NCI-H2107 treated with DMSO at 0.1 percent for 48 hours (cell line): ENCODE data around the gene CGB1.
A peak's percentile ranks its signal among the peaks of the same experiment; 100 is the strongest.
"Not testable (repeated sequence)": the region's sequence is repeated elsewhere in the genome, so short reads cannot be mapped to it uniquely, and the experiment has no call there.

ENCODE experiments used
- DNase-seq: peaks from one replicate; lab custom pipeline; 2025; ENCODE audit not compliant: unreplicated experiment; lab: John Stamatoyannopoulos, UW

Gene CGB1

DNA sequence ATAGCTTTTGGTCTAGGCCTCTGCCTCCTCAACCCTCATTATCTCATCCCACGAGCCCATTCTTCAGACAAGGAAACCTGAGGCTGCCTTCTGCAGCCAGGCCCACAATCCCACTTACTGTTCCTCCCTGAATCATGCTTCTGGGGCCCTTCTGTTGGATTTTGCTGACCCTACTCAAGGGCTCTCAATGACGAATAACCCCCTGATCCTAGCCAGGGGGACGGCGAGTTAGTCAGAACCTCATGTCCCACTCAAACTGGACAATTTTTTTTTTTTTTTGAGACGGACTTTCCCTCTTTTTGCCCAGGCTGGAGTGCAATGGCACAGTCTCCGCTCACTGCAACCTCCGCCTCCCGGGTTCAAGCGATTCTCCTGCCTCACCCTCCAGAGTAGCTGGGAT, 14.6 kb downstream of the CGB1 start:
- no peak for DNase-seq

- no peak for DNase-seq
Observed at GRCh38 chr19:49020931-49021895, 15.5 kb downstream of the CGB1 start.

DNA sequence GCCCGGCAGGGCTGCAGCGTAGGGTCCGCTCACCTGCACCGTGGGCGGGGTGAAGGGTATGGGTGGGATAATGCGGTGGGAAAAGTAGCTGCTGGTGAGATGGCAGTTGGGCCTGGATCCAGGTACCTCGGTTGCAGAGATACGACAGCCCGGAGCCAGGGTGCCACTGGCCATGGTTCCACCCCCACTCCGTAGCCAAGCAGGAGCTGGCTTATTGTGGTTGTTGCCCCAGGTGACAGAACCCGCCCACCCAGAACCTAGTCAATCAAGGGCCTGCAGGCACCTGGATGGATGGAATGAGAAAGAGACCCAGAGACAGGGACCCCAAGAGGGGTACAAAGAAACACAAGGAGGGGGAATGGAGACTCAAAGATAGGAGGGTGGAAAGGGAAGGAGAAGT, 16.4 kb downstream of the CGB1 start:
- no peak for DNase-seq

- peak; percentile 20 for DNase-seq
Observed at GRCh38 chr19:49019242-49019932, 17.3 kb downstream of the CGB1 start.

DNA sequence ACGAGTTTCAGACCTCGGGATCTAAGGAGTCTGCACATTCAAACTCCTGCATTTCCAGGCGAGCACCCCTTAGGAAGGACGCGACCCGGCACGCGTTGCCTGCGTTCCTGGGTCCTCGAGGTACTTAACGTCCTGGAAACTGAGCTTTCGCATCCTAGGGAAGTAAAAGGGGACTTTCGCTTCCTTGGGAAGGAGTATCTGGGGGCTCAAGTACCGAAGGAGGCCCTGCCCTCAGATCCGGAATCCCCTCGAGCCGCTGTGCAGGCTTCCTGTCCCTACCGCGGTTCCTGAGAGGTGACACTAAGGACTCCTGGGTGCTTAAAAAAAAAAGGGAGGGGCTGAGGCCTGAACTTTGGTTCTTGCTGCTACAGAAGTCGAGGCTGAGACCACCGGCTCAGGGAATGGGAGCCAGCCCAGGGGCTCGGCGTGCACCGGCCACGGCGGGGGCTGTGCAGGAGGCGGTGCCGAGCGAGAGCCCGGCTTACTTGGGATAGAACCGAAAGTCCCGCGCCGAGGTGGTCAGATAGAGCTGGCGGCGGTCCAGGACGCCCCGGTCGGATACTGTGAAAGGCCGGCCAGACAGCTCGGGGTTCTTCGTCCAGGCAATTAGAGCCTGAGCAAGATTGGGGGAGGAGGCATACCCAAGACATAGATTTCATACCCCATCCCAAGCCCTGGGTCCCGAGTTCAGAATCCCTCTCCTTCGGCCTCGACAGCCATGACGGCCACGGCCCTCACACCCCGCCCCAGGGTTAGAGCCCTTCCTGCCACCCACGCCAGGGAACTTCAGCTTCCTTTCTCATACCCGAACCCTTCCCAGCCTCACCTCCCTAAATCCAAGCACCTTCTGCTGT, 18.1 kb downstream of the CGB1 start:
- DNase-seq, result not testable (repeated sequence)

- DNase-seq, result no peak
Observed at GRCh38 chr19:49017666-49018351, 18.9 kb downstream of the CGB1 start.

DNA sequence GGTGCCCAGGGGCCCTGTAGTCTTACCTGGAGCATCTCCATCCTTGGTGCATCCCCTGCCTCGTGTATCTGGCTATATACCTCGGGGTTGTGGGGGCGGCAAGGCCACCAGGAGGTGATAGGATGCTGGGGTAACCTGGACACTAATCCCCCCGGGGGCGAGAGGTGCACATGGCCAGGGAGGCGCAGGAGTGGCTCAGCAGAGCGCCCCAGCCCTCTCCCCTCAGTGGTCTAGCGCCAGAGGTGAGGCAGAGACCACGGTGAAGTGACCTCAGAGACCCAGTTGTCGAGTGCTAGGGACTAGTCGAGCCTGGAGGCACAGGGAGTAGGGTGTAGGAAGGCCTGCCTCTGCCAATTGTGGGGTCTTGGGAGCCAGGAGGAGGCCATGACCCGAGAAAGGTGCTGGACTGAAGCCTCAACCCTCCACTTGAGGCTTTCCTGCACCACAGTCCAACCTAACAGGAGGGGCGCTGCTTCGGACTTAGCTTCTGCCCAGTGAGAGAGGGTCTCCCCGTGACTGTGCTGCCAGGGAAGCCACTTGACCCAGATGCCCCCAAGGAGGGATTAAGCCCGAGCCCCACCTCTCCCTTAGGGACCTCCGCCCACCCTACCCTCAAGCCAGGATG, 19.5 kb downstream of the CGB1 start, which contains the start of gene LHB:
Gene LHB, minus strand, starts transcription at position 51 of the 625 bp plus-strand sequence. Its CDS starts 10 bp downstream, at position 41.
- no peak for DNase-seq

- no peak for DNase-seq
Observed at GRCh38 chr19:49016067-49016839, 20.4 kb downstream of the CGB1 start.

GRCh38 chr19:49014870-49015255, 21.8 kb downstream of the CGB1 start:
- DNase-seq, result no peak

- DNase-seq, result no peak
Observed at GRCh38 chr19:49014123-49014869, 22.4 kb downstream of the CGB1 start.

DNA sequence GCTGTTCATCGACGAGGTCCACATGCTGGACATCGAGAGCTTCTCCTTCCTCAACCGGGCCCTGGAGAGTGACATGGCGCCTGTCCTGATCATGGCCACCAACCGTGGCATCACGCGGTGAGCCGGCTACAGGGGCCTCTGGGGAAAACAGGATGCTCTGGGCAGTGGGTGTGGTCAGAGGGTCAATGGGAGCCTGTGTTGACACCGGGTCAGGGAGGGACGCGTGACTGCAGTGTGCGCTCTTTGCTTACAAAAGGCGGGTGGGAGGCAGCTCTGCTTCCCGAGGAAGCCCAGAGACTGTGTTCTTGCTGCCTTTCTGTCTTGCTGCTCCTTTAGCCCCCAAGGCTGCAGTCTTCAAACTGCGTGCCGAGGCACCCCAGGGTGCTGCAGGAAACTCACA, 25.5 kb downstream of the CGB1 start:
- DNase-seq, result no peak

DNA sequence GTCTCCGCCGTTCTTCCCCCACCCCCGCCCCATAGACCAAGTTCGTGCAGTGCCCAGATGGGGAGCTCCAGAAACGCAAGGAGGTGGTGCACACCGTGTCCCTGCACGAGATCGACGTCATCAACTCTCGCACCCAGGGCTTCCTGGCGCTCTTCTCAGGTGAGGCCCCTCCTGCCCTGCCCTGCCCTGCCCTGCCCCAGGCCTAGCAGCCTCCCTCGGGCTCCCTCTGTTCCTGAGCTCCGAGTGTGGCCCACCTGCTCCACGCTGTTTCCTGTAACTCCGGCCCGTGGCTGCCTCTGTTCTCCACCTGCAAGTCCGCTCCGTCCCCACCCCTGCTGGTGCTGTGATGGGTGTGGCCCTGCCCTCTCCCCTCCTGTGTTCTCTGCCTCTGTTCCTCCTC, 26.2 kb downstream of the CGB1 start:
- no peak for DNase-seq

DNA sequence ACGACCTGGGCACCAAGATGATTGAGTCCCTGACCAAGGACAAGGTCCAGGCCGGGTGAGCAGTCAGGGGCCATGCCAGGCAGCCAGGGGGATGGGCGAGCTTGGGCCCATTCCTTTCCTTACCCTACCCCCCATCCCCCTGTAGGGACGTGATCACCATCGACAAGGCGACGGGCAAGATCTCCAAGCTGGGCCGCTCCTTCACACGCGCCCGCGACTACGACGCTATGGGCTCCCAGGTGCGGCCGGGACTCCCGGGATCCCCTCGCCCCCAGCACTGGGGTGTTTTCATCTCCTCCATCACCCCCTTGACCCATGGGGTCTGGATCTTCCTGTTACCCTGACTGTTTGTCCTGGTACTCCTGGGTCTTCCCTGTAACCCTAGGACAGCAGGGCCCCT, 26.9 kb downstream of the CGB1 start:
- no peak for DNase-seq

DNA sequence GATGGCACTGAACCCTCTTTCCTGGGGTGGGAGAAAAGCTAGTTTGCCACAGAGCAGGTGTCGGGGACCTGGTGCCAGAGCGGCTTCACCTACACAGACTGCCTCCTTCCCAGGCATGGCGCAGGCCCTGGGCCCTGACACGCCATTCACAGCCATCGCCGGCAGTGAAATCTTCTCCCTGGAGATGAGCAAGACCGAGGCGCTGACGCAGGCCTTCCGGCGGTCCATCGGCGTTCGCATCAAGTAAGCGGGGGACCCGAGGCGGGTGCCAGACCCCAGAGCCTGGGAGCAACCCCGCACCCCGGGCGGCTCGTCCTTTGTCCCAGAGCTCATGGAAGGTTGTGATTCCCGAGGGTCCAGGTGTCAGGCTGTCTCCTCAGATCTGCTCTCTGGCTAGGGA, 29.8 kb downstream of the CGB1 start:
- DNase-seq, result no peak

- no peak for DNase-seq
Observed at GRCh38 chr19:49004964-49005614, 31.6 kb downstream of the CGB1 start.

DNA sequence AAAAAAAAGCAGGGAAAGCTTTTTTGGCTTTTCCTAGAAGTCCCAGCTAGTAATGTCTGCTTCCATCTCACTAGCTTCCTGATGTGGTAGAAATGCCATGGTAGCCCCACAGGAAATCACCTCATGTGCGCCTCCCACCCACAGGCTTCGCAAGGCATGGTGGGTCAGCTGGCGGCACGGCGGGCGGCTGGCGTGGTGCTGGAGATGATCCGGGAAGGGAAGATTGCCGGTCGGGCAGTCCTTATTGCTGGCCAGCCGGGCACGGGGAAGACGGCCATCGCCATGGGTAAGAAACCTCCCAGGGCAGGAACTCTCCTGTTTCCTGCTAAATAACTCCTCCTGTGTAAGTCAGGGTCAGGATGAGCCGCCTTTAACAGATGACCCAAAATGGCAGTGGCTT, 32.6 kb downstream of the CGB1 start:
- DNase-seq, result no peak

DNA sequence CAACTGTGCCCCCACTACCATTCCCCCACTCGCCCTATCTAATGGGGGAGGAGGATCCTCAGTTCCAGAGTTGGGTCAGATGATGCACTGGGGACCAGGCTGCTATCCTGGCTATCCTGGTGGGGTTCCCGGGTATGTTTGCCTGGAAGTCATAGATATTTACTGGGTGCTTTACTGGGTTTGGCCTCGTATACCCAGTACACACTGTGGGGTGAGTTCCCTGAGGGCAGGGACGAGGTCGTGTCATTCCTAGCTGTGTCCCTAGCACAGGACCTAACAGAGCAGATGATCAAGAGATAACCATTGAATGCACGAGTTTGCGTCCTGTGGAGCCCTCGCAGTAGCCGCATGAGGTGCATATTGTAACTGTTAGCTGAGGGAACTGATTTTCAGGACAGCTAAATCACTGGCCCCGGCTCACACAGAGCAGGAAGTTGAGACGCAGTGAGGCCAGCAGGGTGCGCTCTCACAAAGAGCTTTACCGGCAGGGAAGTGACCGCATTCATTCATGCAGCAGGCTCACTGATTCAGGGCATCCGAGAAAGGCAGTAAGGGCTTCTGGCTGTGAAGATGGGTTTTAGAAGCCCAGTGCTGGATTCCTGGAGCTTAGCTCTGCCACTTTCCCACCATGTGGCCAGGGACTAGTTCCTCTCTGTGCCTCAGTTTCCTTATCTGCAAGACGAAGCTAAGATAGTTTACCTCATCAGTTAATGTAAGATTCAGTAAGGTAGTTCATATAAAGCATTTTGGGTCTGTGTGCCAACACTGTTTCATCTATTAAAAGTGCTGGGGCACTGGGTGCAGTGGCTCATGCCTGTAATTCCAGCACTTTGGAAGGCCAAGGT, 37.0 kb downstream of the CGB1 start:
- no peak for DNase-seq
